A549 treated with RU486 at 1 μM for 4 hours (cell line): ENCODE data around the gene N4BP2. TPM values are rescaled to one million over a fixed set of nuclear protein-coding genes. Genes with fewer than 3 reads are reported as not detected.

ENCODE experiments used
- total RNA-seq: library from RNA; stranded (reverse); fragments of 200-300 nt; extraction: Qiagen RNA extraction; gene quantifications from 5 replicates; pipeline ENCODE4 v1.2.3, GENCODE V29; 2022; ENCODE audit warnings: low read depth

The N4BP2 gene
- total RNA-seq: 1.1 to 3.6 TPM (median 2.6 TPM) in 5 replicates

GRCh38 chr4:40056716-40057585 is at the start of gene N4BP2:
N4BP2 (plus strand) TSS chr4:40056850; CDS start chr4:40097341, 40,491 bp downstream.

GRCh38 chr4:40196724-40197281 is 140.2 kb downstream of the N4BP2 start, which contains the start of gene RHOH:
RHOH (plus strand) TSS chr4:40197031; CDS start chr4:40243387, 46,356 bp downstream.

Other genes starting within 250 kb of the N4BP2 start
- gene PDS5A, start 78.9 kb upstream of the N4BP2 start, total RNA-seq: 15.7 to 30.4 TPM (median 29.2 TPM) in 5 replicates
- 0.07 to 0.26 TPM (median 0.15 TPM) in 3 of 5 replicates, not detected in the others for gene RHOH, start 140.2 kb downstream of the N4BP2 start, total RNA-seq